Measurements from ENCODE around the gene GREB1L. TPM values are rescaled to one million over a fixed set of nuclear protein-coding genes. Genes with fewer than 3 reads are reported as not detected.

Gene GREB1L
- total RNA-seq, 2 donors from 2014 or later = 2.0 to 21.6 TPM

DNA sequence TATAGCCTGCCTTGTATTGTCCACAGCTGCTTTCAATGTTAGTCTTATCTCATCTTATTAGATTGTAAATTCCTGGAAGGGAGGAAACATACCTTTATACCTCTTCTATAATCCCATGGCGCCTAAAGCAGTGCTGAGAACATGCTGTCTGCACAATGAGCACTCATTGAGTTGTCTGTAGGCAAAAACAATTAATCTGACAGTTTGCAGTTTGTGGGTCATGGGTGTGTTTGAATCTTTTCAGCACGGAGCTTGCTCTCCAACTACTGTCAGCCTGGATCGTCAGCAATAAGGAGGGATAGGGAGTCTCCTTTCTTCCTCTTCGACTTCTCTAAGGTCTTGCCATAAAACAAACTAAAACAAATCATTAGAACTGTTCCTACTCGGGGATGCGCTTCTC, 26.5 kb upstream of the GREB1L start:
- DNase-seq (ENCODE audit: low spot score) = no peak
- intact Hi-C loops (cut with DNase I) = no loop called here
- WGBS = 32% methylated on average over 6 of the region's 6 CpGs
- H3K9me3 ChIP-seq = no peaks in the 10 kb centered on the region
- H3K36me3 ChIP-seq = no peaks in the 10 kb centered on the region
- no peak overlapping the region for H3K4me3 ChIP-seq
- no peak for TF ChIP-seq POLR2A (IDR thresholded peaks at IDR 0.05)
- TF ChIP-seq, protein P1, sequence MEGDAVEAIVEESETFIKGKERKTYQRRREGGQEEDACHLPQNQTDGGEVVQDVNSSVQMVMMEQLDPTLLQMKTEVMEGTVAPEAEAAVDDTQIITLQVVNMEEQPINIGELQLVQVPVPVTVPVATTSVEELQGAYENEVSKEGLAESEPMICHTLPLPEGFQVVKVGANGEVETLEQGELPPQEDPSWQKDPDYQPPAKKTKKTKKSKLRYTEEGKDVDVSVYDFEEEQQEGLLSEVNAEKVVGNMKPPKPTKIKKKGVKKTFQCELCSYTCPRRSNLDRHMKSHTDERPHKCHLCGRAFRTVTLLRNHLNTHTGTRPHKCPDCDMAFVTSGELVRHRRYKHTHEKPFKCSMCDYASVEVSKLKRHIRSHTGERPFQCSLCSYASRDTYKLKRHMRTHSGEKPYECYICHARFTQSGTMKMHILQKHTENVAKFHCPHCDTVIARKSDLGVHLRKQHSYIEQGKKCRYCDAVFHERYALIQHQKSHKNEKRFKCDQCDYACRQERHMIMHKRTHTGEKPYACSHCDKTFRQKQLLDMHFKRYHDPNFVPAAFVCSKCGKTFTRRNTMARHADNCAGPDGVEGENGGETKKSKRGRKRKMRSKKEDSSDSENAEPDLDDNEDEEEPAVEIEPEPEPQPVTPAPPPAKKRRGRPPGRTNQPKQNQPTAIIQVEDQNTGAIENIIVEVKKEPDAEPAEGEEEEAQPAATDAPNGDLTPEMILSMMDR (IDR thresholded peaks at IDR 0.05) = no peak
- no peak for TF ChIP-seq POLR2AphosphoS5 (IDR thresholded peaks at IDR 0.05)
- no peaks in the 10 kb centered on the region for H3K27me3 ChIP-seq (replicated peaks; ENCODE audit: insufficient read depth)
- no peaks in the 10 kb centered on the region for H3K4me1 ChIP-seq (replicated peaks)
- no peak overlapping the region for H3K27ac ChIP-seq

DNA sequence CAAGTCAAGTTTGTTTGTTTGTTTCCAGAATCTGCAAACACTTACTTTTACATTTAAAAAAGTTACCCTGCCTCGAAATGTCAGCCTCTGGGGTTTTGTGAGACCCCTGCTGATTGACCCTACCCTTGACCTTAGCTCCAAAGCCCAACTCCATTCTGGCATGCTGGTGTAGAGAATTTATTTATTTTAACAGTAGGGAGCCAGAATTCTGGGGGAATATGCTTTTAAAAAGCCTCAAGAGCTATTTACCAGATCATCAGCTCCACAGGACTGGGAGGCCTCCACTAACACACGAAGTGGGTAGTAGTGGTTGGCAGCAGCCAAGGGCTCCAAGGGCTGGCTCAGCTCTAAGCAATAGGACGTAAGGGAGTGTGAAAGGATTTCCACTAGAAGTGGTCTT, 23.2 kb upstream of the GREB1L start:
- TF ChIP-seq POLR2A (IDR thresholded peaks at IDR 0.05) (no peak), POLR2AphosphoS5 (IDR thresholded peaks at IDR 0.05) (no peak)
- TF ChIP-seq, protein P1 (IDR thresholded peaks at IDR 0.05) = no peak
- no peak for DNase-seq (ENCODE audit: low spot score)
- Histone ChIP-seq H3K27me3 (replicated peaks; ENCODE audit: insufficient read depth) (no peaks in the 10 kb centered on the region), H3K36me3 (no peaks in the 10 kb centered on the region), H3K9me3 (no peaks in the 10 kb centered on the region), H3K27ac (no peak overlapping the region), H3K4me1 (replicated peaks) (no peaks in the 10 kb centered on the region), H3K4me3 (no peak overlapping the region)
- intact Hi-C loops (cut with DNase I) = no loop called here
- WGBS = 52% methylated on average over 3 of the region's 3 CpGs

DNA sequence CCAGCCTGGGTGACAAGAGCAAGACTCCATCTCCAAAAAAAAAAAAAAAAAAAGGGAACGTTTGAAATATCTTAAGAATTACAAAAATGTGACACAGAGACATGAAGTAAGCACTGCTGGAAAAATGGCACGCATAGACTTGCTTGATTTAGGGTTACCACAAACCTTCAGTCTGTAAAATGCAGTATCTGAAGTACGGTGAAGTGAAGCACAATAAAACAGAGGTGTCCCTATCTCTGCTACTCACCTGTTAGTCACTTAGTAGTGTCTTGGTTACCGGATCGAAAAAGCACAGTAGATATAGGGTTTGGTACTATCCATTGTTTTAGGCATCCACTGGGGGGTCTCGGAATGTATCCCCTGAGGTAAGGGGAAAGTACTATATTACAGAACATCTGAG, 11.6 kb upstream of the GREB1L start:
- TF ChIP-seq POLR2AphosphoS5 (IDR thresholded peaks at IDR 0.05) = no peak
- TF ChIP-seq, protein P1 (IDR thresholded peaks at IDR 0.05) = no peak
- TF ChIP-seq POLR2A (IDR thresholded peaks at IDR 0.05) = no peak
- no peaks in the 10 kb centered on the region for H3K4me1 ChIP-seq (replicated peaks)

DNA sequence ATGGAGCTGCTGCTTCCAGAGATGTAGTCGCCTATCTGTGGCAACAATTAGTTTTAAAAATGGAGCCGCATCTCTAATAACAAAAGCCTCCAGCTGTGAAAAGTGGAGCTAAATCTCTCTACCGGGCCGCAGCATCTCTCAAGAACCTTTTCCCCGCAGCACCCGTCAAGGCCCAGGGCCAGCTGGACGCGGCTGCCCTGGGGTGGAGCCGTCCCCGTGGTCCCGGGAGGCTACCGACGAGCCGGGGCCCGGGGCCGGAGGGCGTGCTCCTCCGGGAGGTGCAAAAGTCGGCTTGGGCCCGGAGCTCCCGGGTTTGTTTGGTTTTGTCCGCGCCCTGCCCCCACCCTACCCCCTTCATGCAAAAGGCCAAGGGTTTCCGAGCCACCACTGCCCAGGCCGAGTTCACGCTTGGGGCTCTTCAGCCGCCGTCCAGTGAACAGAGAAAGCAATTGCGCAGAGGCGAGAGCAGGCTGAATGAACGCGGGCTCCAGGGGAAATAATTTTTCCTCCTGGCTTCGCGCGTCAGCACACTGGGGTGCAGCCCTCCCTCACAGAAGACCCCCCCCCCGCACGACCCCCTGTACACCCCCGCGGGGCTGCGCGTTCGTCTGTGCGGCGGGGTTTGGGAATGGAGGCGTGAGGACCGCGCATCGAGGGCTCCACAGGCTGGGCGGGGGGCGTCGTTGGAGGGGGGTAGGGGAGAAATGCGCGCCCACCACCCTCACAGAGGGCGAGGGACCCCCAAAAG, 557 bp upstream of the GREB1L start:
- under 1% methylated on average over 48 of the region's 54 CpGs for WGBS
- no peaks in the 10 kb centered on the region for H3K27me3 ChIP-seq (replicated peaks; ENCODE audit: insufficient read depth)

More for the DNA sequence above, 11.6 kb upstream of the GREB1L start:
- H3K27me3 ChIP-seq (replicated peaks; ENCODE audit: insufficient read depth) = no peaks in the 10 kb centered on the region
- whole genome bisulfite sequencing = 50% methylated on average over 6 of the region's 6 CpGs
- DNase-seq (ENCODE audit: low spot score) = no peak
- intact Hi-C loops (cut with DNase I) = no loop called here
- H3K9me3 ChIP-seq = no peaks in the 10 kb centered on the region
- H3K27ac ChIP-seq = no peak overlapping the region
- no peaks in the 10 kb centered on the region for H3K36me3 ChIP-seq
- H3K4me3 ChIP-seq = no peak overlapping the region

More for the DNA sequence above, 557 bp upstream of the GREB1L start:
- Histone ChIP-seq H3K36me3 (no peaks in the 10 kb centered on the region), H3K4me3 (peak overlapping the region; percentile 51 to 58), H3K27ac (peak overlapping the region; percentile 69 to 71), H3K4me1 (replicated peaks) (no peaks in the 10 kb centered on the region), H3K9me3 (no peaks in the 10 kb centered on the region)
- DNase-seq (ENCODE audit: low spot score) = no peak
- intact Hi-C loops (cut with DNase I) = loop anchor here (10.0 kb wide), 2 partner anchors 123 to 203 kb away; no protein-coding TSS in a partner anchor
- no peak for TF ChIP-seq POLR2A (IDR thresholded peaks at IDR 0.05)
- TF ChIP-seq POLR2AphosphoS5 (IDR thresholded peaks at IDR 0.05) = no peak
- TF ChIP-seq, protein P1 (IDR thresholded peaks at IDR 0.05) = no peak

Data from prostate gland (tissue), 2 donors.